Stimulated activated CD4-positive, alpha-beta T cell treated with anti-CD3 and anti-CD28 coated beads, TNF-alpha, amount 100 ng/mL, for 48 hours (primary cell): ENCODE results near the gene SEC23A.
"Not testable (repeated sequence)": the region's sequence is repeated elsewhere in the genome, so short reads cannot be mapped to it uniquely, and the experiment has no call there.

Experiments
- DNase-seq, 3 donors: peaks; one replicate each; pipeline ENCODE4 v3.0.0-alpha.2; 2020; ENCODE audit warnings: low read depth in 3 of 3

Gene SEC23A

GRCh38 chr14:39091716-39092115 lies 11.3 kb downstream of the SEC23A start:
- no peak for DNase-seq

- no peak for DNase-seq
Measured at GRCh38 chr14:39090548-39091111, 12.4 kb downstream of the SEC23A start.

GRCh38 chr14:39087493-39087892 lies 15.5 kb downstream of the SEC23A start:
- no peak for DNase-seq

- DNase-seq: no peak
Measured at GRCh38 chr14:39085933-39086332, 17.1 kb downstream of the SEC23A start.

GRCh38 chr14:39083127-39083526 lies 19.9 kb downstream of the SEC23A start:
- no peak for DNase-seq

- DNase-seq: no peak
Measured at GRCh38 chr14:39080886-39081285, 22.1 kb downstream of the SEC23A start.

- no peak for DNase-seq
Measured at GRCh38 chr14:39071096-39071495, 31.9 kb downstream of the SEC23A start.

GRCh38 chr14:39069923-39070322 lies 33.1 kb downstream of the SEC23A start:
- no peak for DNase-seq

- not testable (repeated sequence) for DNase-seq
Measured at GRCh38 chr14:39069169-39069805, 33.7 kb downstream of the SEC23A start.

GRCh38 chr14:39060818-39061437 lies 42.1 kb downstream of the SEC23A start:
- no peak for DNase-seq

GRCh38 chr14:39055786-39056474 lies 47.1 kb downstream of the SEC23A start:
- no peak for DNase-seq

- DNase-seq: not testable (repeated sequence)
Measured at GRCh38 chr14:39052869-39053454, 50.1 kb downstream of the SEC23A start.

- no peak for DNase-seq
Measured at GRCh38 chr14:39050389-39050788, 52.6 kb downstream of the SEC23A start.

- DNase-seq: not testable (repeated sequence)
Measured at GRCh38 chr14:39045889-39046288, 57.1 kb downstream of the SEC23A start.

- no peak for DNase-seq
Measured at GRCh38 chr14:39043352-39043943, 59.6 kb downstream of the SEC23A start.

- no peak for DNase-seq
Measured at GRCh38 chr14:39040529-39040928, 62.5 kb downstream of the SEC23A start.

- DNase-seq: no peak
Measured at GRCh38 chr14:39038542-39038941, 64.5 kb downstream of the SEC23A start.

GRCh38 chr14:39036760-39037159 lies 66.3 kb downstream of the SEC23A start:
- DNase-seq: no peak

- DNase-seq: no peak
Measured at GRCh38 chr14:39035336-39035735, 67.7 kb downstream of the SEC23A start.

GRCh38 chr14:39034481-39035296 lies 68.3 kb downstream of the SEC23A start:
- DNase-seq: no peak

GRCh38 chr14:39033371-39033770 lies 69.7 kb downstream of the SEC23A start:
- no peak for DNase-seq
